Hepatocyte (in vitro differentiated cells): ENCODE data around the gene IPPK.

Source experiments
- CTCF ChIP-seq: fragments of 200-600 bp; sonication (generic); IDR thresholded peaks from 2 replicates; pipeline ENCODE4 v1.5.1; 2016; ENCODE audit warnings: antibody characterized with exemption, mild to moderate bottlenecking; ENCODE audit not compliant: poor library complexity
- EZH2 ChIP-seq: fragments of 200-600 bp; sonication (generic); IDR thresholded peaks from 2 replicates; pipeline ENCODE4 v1.6.1; 2016; ENCODE audit warnings: antibody characterized with exemption, mild to moderate bottlenecking, borderline replicate concordance
- EZH2phosphoT487 ChIP-seq: fragments of 200-600 bp; sonication (generic); IDR thresholded peaks from one replicate; pipeline ENCODE4 v1.6.1; 2018; ENCODE audit warnings: antibody characterized with exemption, mild to moderate bottlenecking, low read depth, moderate library complexity; ENCODE audit not compliant: unreplicated experiment, severe bottlenecking

GRCh38 chr9:92663126-92663525 is 6.8 kb downstream of the IPPK start:
- TF ChIP-seq CTCF (no peak), EZH2 (no peak), EZH2phosphoT487 (no peak)
